Measurements from ENCODE around the gene SF3B3. TPM values are rescaled to one million over a fixed set of nuclear protein-coding genes. Genes with fewer than 3 reads are reported as not detected.

SF3B3 gene
- total RNA-seq, 1 donor from 2014 or later, result 182 TPM

DNA sequence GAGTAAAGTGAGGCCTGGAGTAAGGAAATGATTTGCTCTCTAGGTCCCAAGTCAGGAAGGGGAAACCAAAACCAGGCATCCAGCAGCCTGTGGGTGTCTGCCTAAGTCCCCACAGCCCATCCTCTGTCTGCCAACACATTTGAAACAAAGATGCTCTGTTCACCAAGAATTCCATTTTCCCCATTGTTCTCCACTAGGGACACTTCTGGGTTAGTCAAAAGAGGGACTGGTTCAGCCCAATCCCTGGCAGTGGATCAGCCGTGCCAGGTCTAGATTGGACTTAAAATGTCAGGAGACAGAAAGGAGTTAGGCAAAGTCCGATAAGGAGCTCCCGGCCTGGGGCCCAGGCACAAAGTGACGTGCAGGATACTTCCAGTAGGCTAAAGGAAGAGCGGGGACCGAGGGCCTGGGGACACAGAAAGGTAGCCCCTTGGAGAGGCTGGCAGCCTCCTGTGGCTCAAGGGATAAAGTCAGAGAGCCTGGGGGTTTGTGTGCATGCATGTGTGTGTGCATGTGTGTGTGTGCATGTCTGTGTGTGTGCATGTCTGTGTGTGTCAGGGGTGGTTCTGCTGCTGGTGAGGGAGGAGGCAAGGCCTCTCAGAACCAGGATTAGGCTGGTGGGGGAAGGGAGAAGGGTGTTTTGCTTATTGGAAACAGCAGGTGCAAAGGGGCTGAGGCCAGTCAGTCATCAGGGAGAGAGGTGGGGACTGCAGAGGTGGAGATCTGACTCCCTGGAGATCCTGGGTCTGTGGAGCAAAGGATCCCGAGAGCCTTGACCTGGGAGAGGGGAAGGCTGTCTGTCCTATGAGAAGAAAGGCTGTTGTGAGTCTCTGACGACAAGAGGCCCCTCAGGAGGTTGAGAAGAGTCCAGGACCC lies 81.0 kb downstream of the SF3B3 start:
- peaks cover 9% of the 10 kb centered on the region for H3K36me3 Mint-ChIP-seq (ENCODE audit: low read depth)
- no peaks in the 10 kb centered on the region for H3K4me1 Mint-ChIP-seq (ENCODE audit: low read depth)
- no peak overlapping the region for H3K27ac Mint-ChIP-seq (ENCODE audit: unreplicated experiment)
- H3K4me3 Mint-ChIP-seq (ENCODE audit: unreplicated experiment), result no peak overlapping the region
- TF ChIP-seq, protein P1, sequence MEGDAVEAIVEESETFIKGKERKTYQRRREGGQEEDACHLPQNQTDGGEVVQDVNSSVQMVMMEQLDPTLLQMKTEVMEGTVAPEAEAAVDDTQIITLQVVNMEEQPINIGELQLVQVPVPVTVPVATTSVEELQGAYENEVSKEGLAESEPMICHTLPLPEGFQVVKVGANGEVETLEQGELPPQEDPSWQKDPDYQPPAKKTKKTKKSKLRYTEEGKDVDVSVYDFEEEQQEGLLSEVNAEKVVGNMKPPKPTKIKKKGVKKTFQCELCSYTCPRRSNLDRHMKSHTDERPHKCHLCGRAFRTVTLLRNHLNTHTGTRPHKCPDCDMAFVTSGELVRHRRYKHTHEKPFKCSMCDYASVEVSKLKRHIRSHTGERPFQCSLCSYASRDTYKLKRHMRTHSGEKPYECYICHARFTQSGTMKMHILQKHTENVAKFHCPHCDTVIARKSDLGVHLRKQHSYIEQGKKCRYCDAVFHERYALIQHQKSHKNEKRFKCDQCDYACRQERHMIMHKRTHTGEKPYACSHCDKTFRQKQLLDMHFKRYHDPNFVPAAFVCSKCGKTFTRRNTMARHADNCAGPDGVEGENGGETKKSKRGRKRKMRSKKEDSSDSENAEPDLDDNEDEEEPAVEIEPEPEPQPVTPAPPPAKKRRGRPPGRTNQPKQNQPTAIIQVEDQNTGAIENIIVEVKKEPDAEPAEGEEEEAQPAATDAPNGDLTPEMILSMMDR (IDR thresholded peaks at IDR 0.05), result no peak
- peaks cover 2% of the 10 kb centered on the region for H3K27me3 Mint-ChIP-seq (ENCODE audit: low read depth)
- DNase-seq (ENCODE audit: low spot score), result no peak
- no peaks in the 10 kb centered on the region for H3K9me3 Mint-ChIP-seq (ENCODE audit: low read depth)

DNA sequence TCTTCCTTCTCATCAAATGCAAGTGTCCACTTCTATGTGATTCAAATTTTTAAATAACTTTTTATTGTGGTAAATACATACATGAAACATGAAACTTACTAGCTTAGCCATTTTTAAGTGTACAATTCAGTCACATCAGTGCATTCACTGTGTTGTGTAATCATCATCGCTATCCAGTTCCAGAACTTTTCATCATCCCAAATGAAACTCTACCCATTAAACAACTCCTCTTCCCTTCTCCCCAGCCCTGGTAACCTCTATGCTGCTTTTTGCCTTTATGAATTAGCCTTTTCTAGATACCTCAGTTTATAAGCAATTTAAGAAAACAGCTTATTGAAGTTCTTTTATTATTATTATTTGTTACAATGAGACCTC lies 81.7 kb downstream of the SF3B3 start:
- TF ChIP-seq, protein P1 (IDR thresholded peaks at IDR 0.05), result no peak
- no peak for DNase-seq (ENCODE audit: low spot score)
- H3K9me3 Mint-ChIP-seq (ENCODE audit: low read depth), result no peaks in the 10 kb centered on the region
- H3K36me3 Mint-ChIP-seq (ENCODE audit: low read depth), result peaks cover 5% of the 10 kb centered on the region
- H3K27ac Mint-ChIP-seq (ENCODE audit: unreplicated experiment), result no peak overlapping the region
- peaks cover 2% of the 10 kb centered on the region for H3K4me1 Mint-ChIP-seq (ENCODE audit: low read depth)
- no peaks in the 10 kb centered on the region for H3K27me3 Mint-ChIP-seq (ENCODE audit: low read depth)
- no peak overlapping the region for H3K4me3 Mint-ChIP-seq (ENCODE audit: unreplicated experiment)

DNA sequence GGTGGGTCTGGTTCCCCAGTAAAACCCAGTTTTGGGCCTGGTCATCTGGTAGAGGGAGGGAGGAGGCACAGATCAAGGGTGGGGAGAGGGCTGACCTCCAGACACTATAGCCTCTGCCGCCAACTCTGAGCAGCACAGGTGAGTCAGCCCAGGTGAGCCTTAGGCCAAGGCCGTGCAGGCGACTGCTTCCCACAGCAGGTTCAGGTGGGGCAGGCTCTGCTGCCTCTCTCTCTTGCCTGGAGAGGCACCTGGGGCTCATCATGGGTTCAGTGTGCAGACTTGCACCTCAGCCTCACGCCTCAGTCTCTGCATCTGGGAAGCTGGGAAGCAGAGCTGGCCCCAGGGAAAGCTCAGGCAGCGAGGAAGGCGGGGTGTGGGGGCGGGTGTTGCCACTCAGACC lies 84.9 kb downstream of the SF3B3 start:
- peaks cover 6% of the 10 kb centered on the region for H3K4me1 Mint-ChIP-seq (ENCODE audit: low read depth)
- H3K4me3 Mint-ChIP-seq (ENCODE audit: unreplicated experiment), result no peak overlapping the region
- H3K36me3 Mint-ChIP-seq (ENCODE audit: low read depth), result peaks cover 6% of the 10 kb centered on the region
- DNase-seq (ENCODE audit: low spot score), result no peak
- no peaks in the 10 kb centered on the region for H3K9me3 Mint-ChIP-seq (ENCODE audit: low read depth)
- TF ChIP-seq, protein P1 (IDR thresholded peaks at IDR 0.05), result no peak
- no peak overlapping the region for H3K27ac Mint-ChIP-seq (ENCODE audit: unreplicated experiment)
- H3K27me3 Mint-ChIP-seq (ENCODE audit: low read depth), result no peaks in the 10 kb centered on the region

DNA sequence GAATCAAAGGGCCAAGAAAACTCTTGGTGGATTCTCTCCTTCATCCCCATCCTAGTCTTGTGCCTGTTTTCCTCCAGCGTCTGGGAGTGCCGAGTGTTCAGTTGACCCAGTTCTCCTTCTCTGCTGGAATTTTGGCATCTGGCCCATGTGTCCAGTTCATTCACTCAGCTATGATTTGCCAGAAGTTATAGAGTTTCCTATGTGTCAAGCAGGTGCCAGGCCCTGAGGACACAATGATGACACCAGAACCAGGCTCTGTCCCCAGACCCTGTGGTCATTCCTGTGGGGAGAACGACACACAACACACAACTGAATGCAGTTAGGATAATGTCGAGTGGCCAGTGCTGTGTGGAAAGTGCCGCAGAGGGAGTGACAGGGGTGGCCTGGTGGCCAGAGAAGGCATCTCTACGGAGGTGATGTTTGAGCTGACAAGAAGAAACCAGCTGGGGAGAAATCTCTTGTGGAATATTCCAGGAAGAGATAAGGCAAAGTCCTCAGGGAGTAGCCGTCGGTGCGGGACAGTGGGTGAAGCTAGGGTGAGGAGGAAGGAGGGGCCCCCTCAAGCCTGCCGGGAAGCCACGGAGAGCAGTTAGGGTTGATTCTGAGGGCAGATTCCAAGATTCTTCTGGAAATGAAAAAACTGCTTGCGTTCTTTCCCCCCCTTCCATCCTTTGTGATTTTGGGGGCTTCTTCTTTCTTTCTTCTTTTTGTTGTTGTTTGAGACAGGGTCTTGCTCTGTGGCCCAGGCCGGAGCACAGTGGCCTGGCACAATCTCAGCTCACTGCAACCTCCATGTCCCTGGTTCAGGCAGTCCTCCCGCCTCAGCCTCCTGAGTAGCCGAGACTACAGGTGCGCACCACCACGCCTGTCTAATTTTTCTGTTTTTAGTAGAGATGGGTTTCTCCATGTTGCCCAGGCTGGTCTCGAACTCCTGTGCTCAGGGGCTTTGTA lies 86.9 kb downstream of the SF3B3 start:
- Mint-ChIP-seq H3K4me3 (ENCODE audit: unreplicated experiment) (no peak overlapping the region), H3K27me3 (ENCODE audit: low read depth) (no peaks in the 10 kb centered on the region), H3K4me1 (ENCODE audit: low read depth) (peaks cover 6% of the 10 kb centered on the region), H3K36me3 (ENCODE audit: low read depth) (peaks cover 6% of the 10 kb centered on the region), H3K9me3 (ENCODE audit: low read depth) (no peaks in the 10 kb centered on the region), H3K27ac (ENCODE audit: unreplicated experiment) (no peak overlapping the region)
- TF ChIP-seq, protein P1 (IDR thresholded peaks at IDR 0.05), result no peak
- no peak for DNase-seq (ENCODE audit: low spot score)

DNA sequence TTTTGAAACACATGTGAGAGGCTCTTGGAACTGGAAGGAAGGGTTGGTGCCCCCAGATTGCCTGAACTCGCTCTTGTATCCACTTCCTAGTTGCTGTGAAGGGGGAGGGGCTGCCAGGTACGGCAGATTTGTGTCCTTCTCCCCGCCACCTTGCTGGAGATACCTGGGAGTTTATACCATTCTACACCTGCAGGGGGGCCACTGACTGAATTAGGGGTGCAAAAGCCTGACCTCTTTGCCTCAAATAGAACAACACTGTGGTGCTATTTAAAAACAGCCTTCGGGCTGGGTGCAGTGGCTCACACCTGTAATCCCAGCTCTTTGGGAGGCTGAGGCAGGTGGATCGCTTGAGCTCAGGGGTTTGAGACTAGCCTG lies 87.6 kb downstream of the SF3B3 start:
- H3K4me3 Mint-ChIP-seq (ENCODE audit: unreplicated experiment), result no peak overlapping the region
- H3K27ac Mint-ChIP-seq (ENCODE audit: unreplicated experiment), result no peak overlapping the region

More for the DNA sequence above, 87.6 kb downstream of the SF3B3 start:
- Mint-ChIP-seq H3K27me3 (ENCODE audit: low read depth) (no peaks in the 10 kb centered on the region), H3K9me3 (ENCODE audit: low read depth) (no peaks in the 10 kb centered on the region), H3K36me3 (ENCODE audit: low read depth) (peaks cover 6% of the 10 kb centered on the region), H3K4me1 (ENCODE audit: low read depth) (peaks cover 6% of the 10 kb centered on the region)
- TF ChIP-seq, protein P1 (IDR thresholded peaks at IDR 0.05), result no peak
- no peak for DNase-seq (ENCODE audit: low spot score)
